AG09319 (cell line): ENCODE data around the gene GATAD2A.

ENCODE experiments used
- DNase-seq: peaks from one replicate; pipeline ENCODE4 v3.0.0-alpha.2; 2010; ENCODE audit warnings: low read depth; ENCODE audit errors: extremely low read depth
- TF ChIP-seq, protein P1 (sequence below): IDR thresholded peaks from 2 replicates; pipeline ENCODE4 v1.5.1; 2011; ENCODE audit warnings: low read depth, mild to moderate bottlenecking, inconsistent platforms, low read length, moderate library complexity

GATAD2A gene

DNA sequence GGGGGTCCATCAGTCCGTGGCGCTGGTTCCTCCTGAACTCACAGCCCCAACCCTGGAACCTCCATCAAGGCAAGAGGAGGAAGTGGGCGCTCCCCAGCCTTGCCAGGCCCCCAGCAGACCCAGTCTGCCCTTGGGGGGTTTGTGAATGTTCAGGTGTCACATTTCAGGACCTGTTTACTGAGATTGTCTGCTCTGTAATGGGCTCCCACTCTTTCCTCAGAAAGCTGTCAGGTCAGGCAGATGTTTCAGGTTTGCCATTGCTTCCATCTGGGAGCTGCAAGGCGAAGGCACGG is 80.5 kb downstream of the GATAD2A start:
- TF ChIP-seq, protein P1, sequence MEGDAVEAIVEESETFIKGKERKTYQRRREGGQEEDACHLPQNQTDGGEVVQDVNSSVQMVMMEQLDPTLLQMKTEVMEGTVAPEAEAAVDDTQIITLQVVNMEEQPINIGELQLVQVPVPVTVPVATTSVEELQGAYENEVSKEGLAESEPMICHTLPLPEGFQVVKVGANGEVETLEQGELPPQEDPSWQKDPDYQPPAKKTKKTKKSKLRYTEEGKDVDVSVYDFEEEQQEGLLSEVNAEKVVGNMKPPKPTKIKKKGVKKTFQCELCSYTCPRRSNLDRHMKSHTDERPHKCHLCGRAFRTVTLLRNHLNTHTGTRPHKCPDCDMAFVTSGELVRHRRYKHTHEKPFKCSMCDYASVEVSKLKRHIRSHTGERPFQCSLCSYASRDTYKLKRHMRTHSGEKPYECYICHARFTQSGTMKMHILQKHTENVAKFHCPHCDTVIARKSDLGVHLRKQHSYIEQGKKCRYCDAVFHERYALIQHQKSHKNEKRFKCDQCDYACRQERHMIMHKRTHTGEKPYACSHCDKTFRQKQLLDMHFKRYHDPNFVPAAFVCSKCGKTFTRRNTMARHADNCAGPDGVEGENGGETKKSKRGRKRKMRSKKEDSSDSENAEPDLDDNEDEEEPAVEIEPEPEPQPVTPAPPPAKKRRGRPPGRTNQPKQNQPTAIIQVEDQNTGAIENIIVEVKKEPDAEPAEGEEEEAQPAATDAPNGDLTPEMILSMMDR = no peak
- DNase-seq = no peak

DNA sequence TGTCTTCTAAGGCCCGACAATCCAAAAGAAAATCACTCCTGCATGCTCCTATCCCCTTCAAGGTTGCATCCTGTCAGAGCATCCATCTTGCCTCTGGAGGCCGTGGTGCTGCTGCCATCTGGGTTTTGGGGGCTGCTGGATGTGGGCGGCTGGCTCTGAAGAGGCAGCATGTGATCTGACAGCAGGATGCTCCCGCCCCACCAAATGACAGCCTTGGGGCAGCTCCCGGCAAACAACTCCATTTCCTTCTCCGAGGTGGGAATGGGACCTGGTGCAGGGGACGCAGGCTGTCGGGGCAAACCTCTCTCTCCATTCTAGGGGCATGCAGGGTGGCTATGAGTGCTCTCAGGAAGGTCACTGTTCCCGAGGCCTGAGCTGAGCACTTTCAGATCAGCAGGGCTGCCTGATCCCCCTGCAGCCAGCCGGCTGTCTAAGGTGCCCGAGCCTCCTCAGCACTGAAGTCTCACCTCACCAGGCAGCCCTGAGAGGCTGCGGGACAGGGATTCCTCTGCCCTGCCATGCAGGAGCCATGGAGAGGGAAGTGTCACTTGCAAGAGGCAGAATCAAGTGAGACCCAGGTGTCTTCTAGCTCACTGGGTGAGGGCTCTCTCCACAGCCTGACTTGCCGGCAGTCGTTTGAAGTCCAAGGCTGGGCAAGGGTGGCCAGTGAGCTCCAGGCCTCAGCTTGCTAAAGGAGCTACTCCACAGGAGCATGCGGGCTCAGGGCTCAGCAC is 81.0 kb downstream of the GATAD2A start:
- TF ChIP-seq, protein P1 = no peak
- no peak for DNase-seq

DNA sequence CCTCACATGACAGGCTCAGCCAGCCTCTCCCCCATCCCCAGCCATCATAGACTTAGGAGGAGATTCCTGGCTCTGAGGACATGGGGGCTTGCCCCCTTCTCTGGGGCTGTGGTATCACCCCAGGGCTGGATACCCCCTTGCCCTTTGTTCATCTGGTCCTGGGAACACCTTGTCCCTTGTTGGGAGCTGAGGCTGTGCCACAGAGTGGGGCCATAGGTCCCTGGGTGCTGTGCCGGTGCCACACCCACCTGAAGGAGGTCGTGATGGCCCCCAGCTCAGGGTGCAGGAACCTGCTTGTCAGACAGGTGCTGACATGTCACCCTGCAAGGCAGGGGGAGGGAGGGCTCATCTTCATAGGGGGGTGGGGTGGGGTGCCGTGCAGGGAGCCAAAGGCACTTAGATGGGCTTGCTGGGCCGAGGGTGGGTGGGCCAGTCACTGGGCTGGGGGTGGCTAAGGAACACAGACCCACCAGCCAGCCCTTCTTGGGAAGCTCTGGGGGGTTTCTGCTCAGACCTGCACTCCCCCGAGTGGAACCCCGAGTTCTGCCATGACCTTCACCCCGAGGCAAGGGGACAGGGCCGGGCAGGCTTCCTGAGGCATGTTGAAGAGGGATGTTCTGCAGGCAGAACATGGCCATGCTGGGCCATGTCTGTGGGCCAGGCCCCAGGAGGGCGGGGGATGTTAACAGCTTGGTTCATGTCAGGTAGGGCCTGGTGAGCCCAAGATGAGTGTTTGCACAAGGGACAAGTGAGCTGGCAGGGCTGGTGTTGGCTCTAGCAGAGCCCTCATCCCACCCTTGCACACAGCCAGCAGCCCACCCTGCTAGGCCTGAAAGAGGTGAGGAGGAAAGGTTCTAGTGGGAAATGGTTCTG is 81.8 kb downstream of the GATAD2A start:
- no peak for DNase-seq
- TF ChIP-seq, protein P1 = no peak

DNA sequence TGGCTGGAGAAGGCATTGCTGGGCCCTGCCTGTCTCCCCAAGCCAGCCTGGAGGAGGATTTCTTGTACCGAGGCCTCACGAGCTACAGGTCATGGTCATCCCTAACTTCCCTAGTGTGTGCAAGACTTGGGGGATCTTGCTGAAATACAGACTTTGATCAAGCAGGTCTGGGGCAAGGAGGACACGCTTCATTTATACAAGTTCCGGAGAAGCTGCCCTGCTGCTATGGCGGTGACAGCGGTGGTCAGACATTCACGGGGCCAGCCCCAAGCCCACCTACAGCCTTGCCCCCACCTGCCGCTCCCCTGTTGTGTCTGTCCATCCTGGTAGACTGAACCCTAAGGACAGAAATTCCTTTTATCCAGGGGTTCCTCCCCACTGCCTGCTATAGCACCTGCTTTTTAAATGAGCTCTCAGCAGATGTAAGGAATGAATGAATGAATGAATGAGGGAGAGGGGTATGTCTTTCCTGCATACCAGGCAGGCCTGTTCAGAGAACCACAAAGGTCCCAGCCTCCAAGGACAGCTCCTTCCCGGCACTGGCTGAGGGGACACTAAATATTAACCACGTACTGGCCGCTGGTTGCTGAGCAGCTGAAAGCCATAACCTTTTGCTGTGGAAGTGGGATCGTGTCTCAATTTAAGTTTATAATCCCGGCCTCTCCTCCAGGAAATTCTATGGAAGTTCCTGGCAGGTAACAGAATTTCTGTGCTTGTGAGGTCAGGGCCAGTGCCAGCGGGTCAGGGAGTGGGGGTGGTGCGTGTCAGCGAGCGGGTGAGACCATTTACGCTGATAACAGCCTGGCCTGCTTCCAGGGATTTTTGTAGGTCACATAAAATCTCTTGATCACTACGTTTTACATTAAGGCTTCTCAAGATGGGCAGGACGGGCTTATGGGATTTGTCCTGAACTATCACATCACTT is 82.7 kb downstream of the GATAD2A start:
- TF ChIP-seq, protein P1 = no peak
- no peak for DNase-seq

DNA sequence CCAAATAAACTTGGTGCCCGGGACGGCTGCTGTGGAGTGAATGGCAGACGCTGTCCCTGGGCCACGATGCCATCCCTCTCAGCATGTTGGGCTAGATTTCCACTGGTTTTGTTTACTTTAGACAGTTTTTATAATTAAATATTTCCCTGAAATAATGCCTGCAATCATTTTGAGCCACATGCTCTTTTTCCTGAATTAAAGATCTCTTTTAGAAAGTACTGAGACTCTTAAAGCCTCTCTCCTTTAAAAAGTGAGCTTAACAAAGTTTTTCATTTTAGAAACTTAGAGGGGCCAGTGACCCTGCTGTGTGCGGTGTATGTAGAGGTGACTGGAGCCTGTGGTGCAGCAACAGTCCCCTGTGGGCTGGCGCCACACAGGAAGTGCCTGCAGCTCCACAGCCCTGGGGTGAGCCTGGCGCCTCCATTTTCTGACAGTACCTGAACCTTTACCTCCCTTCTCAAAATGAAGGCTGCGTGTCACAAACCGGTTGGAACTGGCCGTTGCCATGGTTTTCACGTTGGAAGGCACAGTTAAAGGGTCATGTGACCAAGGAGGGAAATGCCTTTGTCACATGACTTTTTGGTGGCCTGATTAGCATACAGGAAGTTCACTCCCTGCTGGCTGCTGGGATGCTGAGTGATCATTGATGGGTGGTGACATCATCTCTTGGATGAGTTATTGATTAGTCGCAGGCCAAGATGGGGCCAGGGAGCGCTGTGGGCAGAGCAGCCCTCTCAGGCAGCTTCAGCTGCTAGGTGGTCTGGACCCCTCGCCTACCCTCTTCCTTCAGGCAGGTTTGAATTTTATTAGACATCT is 83.6 kb downstream of the GATAD2A start:
- TF ChIP-seq, protein P1 = no peak
- DNase-seq = peak; percentile 87

DNA sequence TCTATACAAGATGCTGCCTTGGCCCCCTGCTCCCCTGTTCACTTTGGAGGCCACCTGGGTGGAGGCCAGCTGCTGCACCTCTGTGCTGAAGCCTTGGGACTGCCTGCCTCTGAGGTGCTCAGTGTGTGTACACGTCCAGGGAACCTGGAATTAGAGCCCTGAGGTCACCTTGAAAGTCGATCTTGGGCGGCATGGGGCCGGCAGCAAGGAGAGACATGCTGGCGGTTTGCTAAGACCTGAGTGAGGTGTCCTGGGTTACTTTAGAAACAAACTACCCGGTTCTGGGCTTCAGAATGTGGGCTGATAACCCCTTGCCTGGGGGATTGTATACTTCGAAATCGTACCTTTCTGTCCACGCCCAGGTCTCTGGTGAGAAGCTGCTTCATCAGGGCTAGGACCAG is 84.3 kb downstream of the GATAD2A start:
- TF ChIP-seq, protein P1 = no peak
- no peak for DNase-seq
